ENCODE results near the gene CNST. TPM values are rescaled to one million over a fixed set of nuclear protein-coding genes. Genes with fewer than 3 reads are reported as not detected.
"Not testable (repeated sequence)": the region's sequence is repeated elsewhere in the genome, so short reads cannot be mapped to it uniquely, and the experiment has no call there.

The CNST gene
- total RNA-seq, 4 donors from 2014 or later, result 41.6 to 81.9 (median 65.6) TPM

GRCh38 chr1:246629030-246629429 lies 62.8 kb downstream of the CNST start:
- no peaks in the 10 kb centered on the region for H3K9me3 ChIP-seq
- no peak for TF ChIP-seq EP300 (IDR thresholded peaks at IDR 0.05)
- no peak for TF ChIP-seq POLR2AphosphoS5 (IDR thresholded peaks at IDR 0.05)
- no peak for TF ChIP-seq CTCF (IDR thresholded peaks at IDR 0.05)
- TF ChIP-seq POLR2A (IDR thresholded peaks at IDR 0.05), result no peak
- peaks cover 0 to 47% (median 4%) of the 10 kb centered on the region in 3 donors for H3K4me1 ChIP-seq
- no peak overlapping the region for H3K4me3 ChIP-seq
- 60 to 71% methylated on average over 1 to 2 of the region's 2 CpGs for WGBS, 2 donors (ENCODE audit: low coverage in 1 of 2)
- peaks cover 0 to 48% of the 10 kb centered on the region in 2 donors for H3K36me3 ChIP-seq
- ATAC-seq, result no peak
- peak overlapping the region; percentile 30 to 62 (median 37) for H3K27ac ChIP-seq
- no peaks in the 10 kb centered on the region for H3K27me3 ChIP-seq

GRCh38 chr1:246629976-246630375 lies 63.7 kb downstream of the CNST start:
- peak overlapping the region in 3 of 4 donors; percentile 30 to 62 (median 62) for H3K27ac ChIP-seq
- no peak for ATAC-seq
- TF ChIP-seq EP300 (IDR thresholded peaks at IDR 0.05), result no peak
- TF ChIP-seq CTCF (IDR thresholded peaks at IDR 0.05), result no peak
- no peak for TF ChIP-seq POLR2AphosphoS5 (IDR thresholded peaks at IDR 0.05)
- TF ChIP-seq POLR2A (IDR thresholded peaks at IDR 0.05), result no peak
- H3K27me3 ChIP-seq, result no peaks in the 10 kb centered on the region
- 71 to 91% methylated on average over 1 to 4 of the region's 5 CpGs for WGBS, 2 donors (ENCODE audit: low coverage in 1 of 2)
- peaks cover 0 to 46% (median 4%) of the 10 kb centered on the region in 3 donors for H3K4me1 ChIP-seq
- H3K4me3 ChIP-seq, result no peak overlapping the region
- H3K36me3 ChIP-seq, result peaks cover 0 to 49% of the 10 kb centered on the region in 2 donors
- no peaks in the 10 kb centered on the region for H3K9me3 ChIP-seq

GRCh38 chr1:246631426-246631825 lies 65.2 kb downstream of the CNST start:
- Histone ChIP-seq H3K36me3 (peaks cover 0 to 41% of the 10 kb centered on the region in 2 donors), H3K4me3 (no peak overlapping the region), H3K9me3 (no peaks in the 10 kb centered on the region), H3K27ac (peak overlapping the region in 2 of 4 donors; percentile 73 to 77), H3K4me1 (peaks cover 0 to 46% (median 4%) of the 10 kb centered on the region in 3 donors), H3K27me3 (no peaks in the 10 kb centered on the region)
- 23 to 42% methylated on average over 1 of the region's 1 CpG for WGBS, 2 donors (ENCODE audit: low coverage in 1 of 2)
- ATAC-seq, result no peak
- TF ChIP-seq POLR2AphosphoS5 (IDR thresholded peaks at IDR 0.05), result peak; percentile 18
- no peak for TF ChIP-seq EP300 (IDR thresholded peaks at IDR 0.05)

- no peaks in the 10 kb centered on the region for H3K9me3 ChIP-seq
- H3K4me1 ChIP-seq, result peaks cover 0 to 46% (median 4%) of the 10 kb centered on the region in 3 donors
- peak; percentile 75 for ATAC-seq
- peak overlapping the region; percentile 73 to 84 (median 76) for H3K27ac ChIP-seq
- TF ChIP-seq POLR2AphosphoS5 (IDR thresholded peaks at IDR 0.05) (peak; percentile 39), POLR2A (IDR thresholded peaks at IDR 0.05) (no peak)
- H3K36me3 ChIP-seq, result peaks cover 0 to 40% of the 10 kb centered on the region in 2 donors
- H3K27me3 ChIP-seq, result no peaks in the 10 kb centered on the region
- WGBS, 2 donors (ENCODE audit: low coverage in 1 of 2), result 75 to 83% methylated on average over 12 to 13 of the region's 13 CpGs
- no peak overlapping the region for H3K4me3 ChIP-seq
These were observed 66.3 kb downstream of the CNST start for GRCh38 chr1:246632281-246633168.

GRCh38 chr1:246634659-246635058 lies 68.4 kb downstream of the CNST start:
- H3K36me3 ChIP-seq, result peaks cover 0 to 36% of the 10 kb centered on the region in 2 donors
- not testable (repeated sequence) for H3K27me3 ChIP-seq, H3K27ac ChIP-seq, ATAC-seq, H3K9me3 ChIP-seq, H3K4me3 ChIP-seq
- H3K4me1 ChIP-seq, result peaks cover 0 to 49% (median 4%) of the 10 kb centered on the region in 3 donors
- 88 to 96% methylated on average over 4 to 5 of the region's 26 CpGs for WGBS, 2 donors (ENCODE audit: low coverage in 1 of 2)

GRCh38 chr1:246638941-246639655 lies 72.8 kb downstream of the CNST start:
- Histone ChIP-seq H3K4me1 (peaks cover 5 to 41% (median 6%) of the 10 kb centered on the region in 3 donors), H3K36me3 (peaks cover 0 to 46% of the 10 kb centered on the region in 2 donors), H3K4me3 (no peak overlapping the region), H3K9me3 (no peaks in the 10 kb centered on the region), H3K27ac (peak overlapping the region in 3 of 4 donors; percentile 60 to 70 (median 68)), H3K27me3 (no peaks in the 10 kb centered on the region)
- TF ChIP-seq POLR2A (IDR thresholded peaks at IDR 0.05) (no peak), POLR2AphosphoS5 (IDR thresholded peaks at IDR 0.05) (no peak), CTCF (IDR thresholded peaks at IDR 0.05) (no peak), EP300 (IDR thresholded peaks at IDR 0.05) (no peak)
- no peak for ATAC-seq
- 91 to 93% methylated on average over 8 to 16 of the region's 16 CpGs for WGBS, 2 donors (ENCODE audit: low coverage in 1 of 2)

Measured in gastroesophageal sphincter (tissue), 4 donors.